Activated naive CD4-positive, alpha-beta T cell treated with anti-CD3 and anti-CD28 coated beads, Interleukin-2, amount 10 ng/mL, durations not matched to agents 7 days and 5 days (primary cell): ENCODE data around the gene FAM228A.
"Not testable (repeated sequence)": the region's sequence is repeated elsewhere in the genome, so short reads cannot be mapped to it uniquely, and the experiment has no call there.

Experiments
- CTCF ChIA-PET: fragments of 350-600 bp; sonication (Branson Sonifier 250); formaldehyde crosslinking; loops from one replicate; lab custom pipeline; 2021; ENCODE audit warnings: antibody characterized with exemption; lab: Charles Lee
- DNase-seq: peaks from one replicate; pipeline ENCODE4 v3.0.0-alpha.2; 2020
- H3K27ac Mint-ChIP-seq: one replicate; pipeline ENCODE4 v1.8.0; 2021; ENCODE audit warnings: mild to moderate bottlenecking, moderate library complexity, mixed read lengths
- H3K27me3 Mint-ChIP-seq: one replicate; pipeline ENCODE4 v1.8.0; 2021; ENCODE audit warnings: mild to moderate bottlenecking, mixed read lengths
- H3K36me3 Mint-ChIP-seq: one replicate; pipeline ENCODE4 v1.8.0; 2021; ENCODE audit warnings: mixed read lengths
- H3K4me1 Mint-ChIP-seq: one replicate; pipeline ENCODE4 v1.8.0; 2021; ENCODE audit warnings: mixed read lengths
- H3K4me3 Mint-ChIP-seq: one replicate; pipeline ENCODE4 v1.8.0; 2021; ENCODE audit warnings: mild to moderate bottlenecking, moderate library complexity, mixed read lengths
- H3K9me3 Mint-ChIP-seq: one replicate; pipeline ENCODE4 v1.8.0; 2021; ENCODE audit warnings: mixed read lengths

The FAM228A gene

DNA sequence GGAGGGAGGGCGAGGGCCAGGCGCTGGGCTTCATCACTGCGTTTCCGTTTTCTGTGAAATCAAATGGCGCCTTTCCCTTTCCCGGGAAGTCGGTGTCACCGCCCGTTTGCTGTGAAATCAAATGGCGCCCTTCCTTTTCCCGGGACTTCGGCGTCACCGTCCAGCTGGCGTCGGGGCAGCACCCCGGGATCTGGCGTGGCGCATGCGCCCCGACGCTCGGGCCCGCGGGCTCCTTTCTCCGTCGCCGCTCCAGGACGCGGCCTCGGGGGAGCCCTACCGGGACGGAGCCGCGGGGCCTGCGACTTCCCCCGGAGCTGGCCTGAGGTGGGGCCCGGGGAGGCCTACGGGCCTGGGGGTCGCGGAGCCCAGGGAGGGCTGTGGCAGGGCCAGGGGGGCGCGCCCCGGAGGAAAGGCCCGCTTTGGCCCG is at the start of gene FAM228A:
Gene FAM228A (plus strand): TSS at position 203 of the 427 bp plus-strand sequence. CDS start 428 bp downstream, outside the sequence.
- DNase-seq, result no peak
- Mint-ChIP-seq H3K36me3 (no peaks in the 10 kb centered on the region), H3K4me1 (peaks cover 11% of the 10 kb centered on the region), H3K9me3 (no peaks in the 10 kb centered on the region), H3K4me3 (no peak within 1 kb of the TSS), H3K27me3 (peaks cover 28% of the 10 kb centered on the region), H3K27ac (no peak within 1 kb of the TSS)
- CTCF ChIA-PET, result interaction anchor here (1.1 to 1.5 kb wide), 2 partner anchors 26 to 32 kb away, joined by 3 read pairs; no protein-coding TSS in a partner anchor

DNA sequence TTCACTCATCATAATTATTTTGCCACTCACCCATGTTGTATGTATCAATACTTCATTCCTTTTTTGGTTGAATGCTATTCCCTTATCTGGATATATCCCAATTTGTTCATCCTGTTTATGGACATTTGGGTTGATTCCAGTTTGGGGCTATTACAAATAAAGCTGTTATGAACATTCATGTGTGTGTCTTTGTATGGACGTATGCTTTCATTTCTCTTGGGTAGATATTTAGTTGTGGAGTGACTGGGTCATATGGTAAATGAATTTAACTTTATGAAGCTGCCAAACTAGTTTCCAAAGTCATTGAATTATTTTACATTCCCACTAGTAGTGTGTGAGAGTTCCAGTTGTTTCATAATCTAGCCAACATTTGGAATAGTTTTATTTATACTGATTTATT is 48.9 kb upstream of the FAM228A start:
- CTCF ChIA-PET, result no interaction called here
- H3K4me3 Mint-ChIP-seq, result no peak overlapping the region
- H3K36me3 Mint-ChIP-seq, result no peaks in the 10 kb centered on the region

DNA sequence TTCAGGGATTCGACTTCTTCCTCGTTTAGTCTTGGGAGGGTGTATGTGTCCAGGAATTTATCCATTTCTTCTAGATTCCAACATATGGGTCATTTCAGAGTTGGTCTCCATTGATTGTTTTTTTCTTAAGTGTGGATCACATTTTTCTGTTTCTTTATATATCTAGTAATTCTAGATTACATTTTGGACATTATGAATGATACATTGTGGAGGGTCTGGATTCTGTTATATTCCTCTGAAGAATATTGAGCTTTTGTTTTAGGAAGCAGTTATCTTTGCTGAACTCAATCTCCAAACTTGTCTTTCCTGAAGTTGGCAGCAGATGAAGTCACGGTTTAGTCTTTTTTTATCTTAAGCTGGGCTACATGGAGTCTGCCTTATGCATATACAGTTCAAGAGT is 42.3 kb upstream of the FAM228A start:
- DNase-seq, result no peak
- H3K4me1 Mint-ChIP-seq, result peaks cover 8% of the 10 kb centered on the region
- CTCF ChIA-PET, result no interaction called here

More for the DNA sequence above, 48.9 kb upstream of the FAM228A start:
- H3K4me1 Mint-ChIP-seq, result peaks cover 23% of the 10 kb centered on the region
- no peak for DNase-seq
- H3K27me3 Mint-ChIP-seq, result peaks cover 9% of the 10 kb centered on the region
- no peaks in the 10 kb centered on the region for H3K9me3 Mint-ChIP-seq
- H3K27ac Mint-ChIP-seq, result no peak overlapping the region

DNA sequence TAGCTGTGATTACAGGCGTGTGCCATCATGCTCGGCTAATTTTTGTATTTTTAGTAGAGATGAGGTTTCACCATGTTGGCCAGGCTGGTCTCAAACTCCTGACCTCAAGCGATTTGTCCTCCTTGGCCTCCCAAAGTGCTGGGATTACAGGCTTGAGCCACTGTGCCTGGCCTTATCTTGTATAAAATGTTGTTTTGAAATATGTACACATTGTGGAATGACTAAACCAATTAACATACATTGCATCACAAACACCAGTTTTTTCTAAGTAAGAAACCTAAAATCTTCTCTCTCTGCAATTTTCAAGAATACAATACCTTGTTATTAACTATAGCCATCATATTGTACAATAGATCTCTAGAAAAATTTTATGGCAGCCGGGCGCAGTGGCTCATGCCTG is 34.5 kb upstream of the FAM228A start:
- H3K4me1 Mint-ChIP-seq, H3K4me3 Mint-ChIP-seq, DNase-seq, H3K27ac Mint-ChIP-seq, H3K9me3 Mint-ChIP-seq, H3K36me3 Mint-ChIP-seq, H3K27me3 Mint-ChIP-seq, CTCF ChIA-PET: not testable (repeated sequence)

More for the DNA sequence above, 42.3 kb upstream of the FAM228A start:
- no peak overlapping the region for H3K4me3 Mint-ChIP-seq
- peaks cover 2% of the 10 kb centered on the region for H3K36me3 Mint-ChIP-seq
- H3K9me3 Mint-ChIP-seq, result peaks cover 11% of the 10 kb centered on the region
- H3K27ac Mint-ChIP-seq, result no peak overlapping the region
- peaks cover 4% of the 10 kb centered on the region for H3K27me3 Mint-ChIP-seq

DNA sequence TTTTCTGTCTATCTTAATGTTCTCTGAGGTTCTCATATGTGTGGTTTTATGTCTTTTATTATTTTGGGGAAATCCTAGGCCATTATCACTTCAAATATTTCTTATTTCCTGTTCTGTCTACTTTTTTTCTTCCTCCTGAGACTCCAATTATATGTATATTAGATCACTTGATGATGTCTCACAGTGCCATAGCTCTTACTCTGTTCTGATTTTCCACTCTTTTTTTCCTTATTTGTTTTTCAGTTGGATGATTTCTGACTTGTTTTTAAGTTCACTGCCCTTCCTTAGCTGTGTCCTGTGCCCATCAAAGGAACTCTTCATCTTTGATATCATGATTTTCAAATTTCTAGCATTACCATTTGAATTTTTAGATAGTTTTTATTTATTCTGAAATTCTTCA is 27.5 kb upstream of the FAM228A start:
- no peak for DNase-seq
- Mint-ChIP-seq H3K36me3 (peaks cover 4% of the 10 kb centered on the region), H3K27me3 (no peaks in the 10 kb centered on the region), H3K4me3 (no peak overlapping the region), H3K27ac (no peak overlapping the region), H3K4me1 (no peaks in the 10 kb centered on the region), H3K9me3 (peaks cover 17% of the 10 kb centered on the region)
- CTCF ChIA-PET, result no interaction called here

DNA sequence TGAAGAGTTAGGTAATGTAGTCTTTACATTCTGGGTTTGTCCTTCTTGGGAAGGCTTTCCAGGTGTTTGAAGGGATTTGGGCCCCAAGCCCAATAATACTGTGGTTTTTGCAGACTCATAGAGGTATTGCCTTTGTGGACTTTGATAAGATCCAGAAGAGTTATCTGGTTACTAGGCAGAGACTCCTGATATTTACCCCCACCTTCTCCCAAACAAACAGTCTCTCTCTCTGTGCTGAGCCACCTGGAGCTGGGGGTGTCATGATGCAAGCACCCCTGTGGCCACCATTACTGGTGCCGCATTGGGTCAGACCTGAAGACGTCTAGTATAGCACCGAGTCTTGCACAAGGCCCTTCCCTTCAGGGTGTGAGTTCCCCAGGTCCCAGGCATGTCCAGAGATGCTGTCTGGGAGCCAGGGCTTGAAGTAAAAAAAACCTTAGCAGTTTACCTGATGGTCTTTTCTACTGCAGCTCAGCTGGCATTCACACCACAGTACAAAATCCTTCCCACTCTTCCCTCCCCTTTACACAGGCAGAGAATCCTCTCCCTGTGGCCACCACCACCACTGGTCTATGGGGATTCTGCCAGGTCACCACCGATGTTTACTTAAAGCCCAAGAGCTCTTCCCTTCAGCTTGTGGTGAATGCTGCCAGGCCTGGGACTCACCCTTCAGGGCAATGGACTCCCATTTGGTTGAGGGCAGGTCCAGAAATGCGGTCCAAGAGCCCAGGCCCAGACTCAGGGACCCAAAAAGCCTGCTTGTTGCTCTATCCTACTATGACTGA is 22.2 kb upstream of the FAM228A start:
- no peak for DNase-seq
- Mint-ChIP-seq H3K4me1 (no peaks in the 10 kb centered on the region), H3K4me3 (no peak overlapping the region), H3K27ac (no peak overlapping the region), H3K36me3 (no peaks in the 10 kb centered on the region), H3K9me3 (peaks cover 8% of the 10 kb centered on the region), H3K27me3 (no peaks in the 10 kb centered on the region)
- CTCF ChIA-PET, result no interaction called here

DNA sequence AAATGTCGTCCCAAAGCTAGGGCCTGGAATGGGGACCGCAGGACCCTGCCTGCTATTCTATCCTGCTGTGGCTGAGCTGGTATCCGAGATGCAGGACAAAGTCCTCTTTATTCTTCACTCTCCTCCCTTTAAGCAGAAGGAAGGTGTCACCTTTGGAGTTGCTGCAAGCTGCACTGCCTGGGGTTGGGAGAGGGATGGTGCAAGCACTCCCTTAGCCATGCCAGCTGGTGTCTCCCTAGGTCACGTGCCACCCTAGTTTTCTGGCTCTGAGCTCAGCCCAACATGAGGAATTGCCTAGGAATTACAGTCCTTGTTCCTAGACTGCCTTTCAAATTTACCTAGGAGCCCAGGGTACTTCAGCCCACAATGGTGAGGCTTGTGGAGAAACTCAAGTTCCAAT is 21.4 kb upstream of the FAM228A start:
- CTCF ChIA-PET, result no interaction called here
- Mint-ChIP-seq H3K36me3 (no peaks in the 10 kb centered on the region), H3K27ac (no peak overlapping the region), H3K9me3 (peaks cover 3% of the 10 kb centered on the region), H3K4me3 (no peak overlapping the region), H3K4me1 (no peaks in the 10 kb centered on the region), H3K27me3 (no peaks in the 10 kb centered on the region)
- no peak for DNase-seq

DNA sequence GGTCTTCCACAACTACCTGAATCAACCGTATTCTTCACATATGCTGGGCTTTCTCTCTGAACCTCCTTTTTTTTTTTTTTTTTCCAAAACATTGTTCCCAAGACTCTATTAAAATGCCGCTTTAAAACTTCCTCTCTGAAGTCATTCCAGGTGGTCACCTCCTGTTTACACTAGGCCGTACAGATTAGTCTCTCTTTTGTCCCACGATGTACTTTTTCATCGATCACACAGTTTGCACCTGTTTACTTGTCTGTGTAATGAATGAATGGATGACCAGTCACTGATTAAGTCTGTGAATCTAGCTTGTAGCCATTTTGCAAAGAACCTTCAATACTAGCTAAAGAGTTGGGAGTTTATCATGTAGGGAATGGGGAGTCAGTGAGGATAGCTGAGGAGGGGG is 16.7 kb upstream of the FAM228A start:
- no peaks in the 10 kb centered on the region for H3K4me1 Mint-ChIP-seq
- H3K36me3 Mint-ChIP-seq, result no peaks in the 10 kb centered on the region
- no peaks in the 10 kb centered on the region for H3K9me3 Mint-ChIP-seq
- no peak overlapping the region for H3K4me3 Mint-ChIP-seq
- CTCF ChIA-PET, result no interaction called here
- no peak overlapping the region for H3K27ac Mint-ChIP-seq
- H3K27me3 Mint-ChIP-seq, result peaks cover 3% of the 10 kb centered on the region
- no peak for DNase-seq

DNA sequence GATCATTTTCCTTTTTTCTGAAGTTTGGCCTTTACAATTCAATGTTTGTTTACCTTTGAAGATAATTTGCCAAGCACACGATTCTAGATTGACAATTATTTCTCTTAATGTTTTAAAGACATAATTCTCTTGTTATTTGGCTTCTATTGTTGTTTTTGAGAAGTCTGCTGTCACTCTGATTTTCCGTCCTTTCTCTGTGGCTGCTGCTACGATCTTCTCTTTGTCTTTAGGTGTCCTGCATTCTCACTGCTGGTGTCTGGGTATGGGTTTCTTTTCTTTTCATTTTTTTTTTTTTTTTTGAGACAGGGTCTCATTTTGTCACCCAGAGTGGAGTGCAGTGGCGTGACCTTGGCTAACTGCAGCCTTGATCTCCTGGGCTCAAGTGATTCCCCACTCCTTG is 15.1 kb upstream of the FAM228A start:
- no peak for DNase-seq
- H3K36me3 Mint-ChIP-seq, result no peaks in the 10 kb centered on the region
- CTCF ChIA-PET, result no interaction called here
- no peaks in the 10 kb centered on the region for H3K4me1 Mint-ChIP-seq
- H3K27me3 Mint-ChIP-seq, result peaks cover 7% of the 10 kb centered on the region
- no peaks in the 10 kb centered on the region for H3K9me3 Mint-ChIP-seq
- no peak overlapping the region for H3K27ac Mint-ChIP-seq
- H3K4me3 Mint-ChIP-seq, result no peak overlapping the region

DNA sequence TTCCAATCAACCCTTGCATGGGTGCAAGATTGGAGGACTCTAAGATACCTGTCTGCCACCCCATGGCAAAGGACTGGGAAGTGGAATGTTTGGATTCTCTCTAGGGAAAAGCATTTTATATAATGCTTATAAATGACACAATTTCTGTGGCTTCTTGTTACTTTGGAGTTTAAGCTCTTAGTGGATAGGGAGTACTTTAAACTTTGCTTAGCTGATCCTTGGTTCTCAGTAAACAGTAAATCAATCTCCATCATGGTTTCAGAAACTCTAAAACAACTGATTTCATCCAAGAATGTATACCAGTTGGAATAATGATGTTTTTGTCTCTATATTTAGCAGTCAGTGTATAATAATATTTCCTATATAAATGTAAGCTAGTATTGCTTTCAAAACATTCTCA is 14.1 kb upstream of the FAM228A start:
- H3K9me3 Mint-ChIP-seq, result no peaks in the 10 kb centered on the region
- H3K27me3 Mint-ChIP-seq, result peaks cover 9% of the 10 kb centered on the region
- CTCF ChIA-PET, result interaction anchor here (1.0 kb wide), 1 partner anchor 10 kb away, joined by 4 read pairs; no protein-coding TSS in a partner anchor
- no peaks in the 10 kb centered on the region for H3K4me1 Mint-ChIP-seq
- no peak overlapping the region for H3K4me3 Mint-ChIP-seq
- no peak for DNase-seq
- no peaks in the 10 kb centered on the region for H3K36me3 Mint-ChIP-seq
- no peak overlapping the region for H3K27ac Mint-ChIP-seq

DNA sequence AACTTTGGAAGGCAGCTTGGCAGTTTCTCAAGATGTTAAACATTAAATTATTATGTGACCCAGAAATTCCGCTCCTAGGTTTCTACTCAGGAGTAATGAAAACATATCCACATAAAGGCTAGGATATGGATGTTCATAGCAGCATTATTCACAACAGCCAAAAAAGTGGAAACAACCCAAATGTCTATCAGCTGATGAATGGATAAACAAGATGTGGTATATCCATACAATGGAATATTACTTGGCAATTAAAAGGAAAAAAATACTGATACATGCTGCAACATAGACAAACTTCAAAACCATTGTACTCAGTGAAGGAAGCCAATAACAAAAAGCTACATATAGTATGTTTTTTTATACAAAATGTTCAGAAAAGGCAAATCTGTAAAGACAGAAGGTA is 12.4 kb upstream of the FAM228A start:
- peaks cover 13% of the 10 kb centered on the region for H3K27me3 Mint-ChIP-seq
- no peaks in the 10 kb centered on the region for H3K4me1 Mint-ChIP-seq
- no peaks in the 10 kb centered on the region for H3K9me3 Mint-ChIP-seq
- no peaks in the 10 kb centered on the region for H3K36me3 Mint-ChIP-seq
- DNase-seq, result no peak
- H3K4me3 Mint-ChIP-seq, result no peak overlapping the region
- CTCF ChIA-PET, result interaction anchor here (0.6 to 1.5 kb wide), 3 partner anchors 12 to 336 kb away, joined by 3 to 6 read pairs (median 4); partner anchors contain the start of gene TP53I3
- H3K27ac Mint-ChIP-seq, result no peak overlapping the region

DNA sequence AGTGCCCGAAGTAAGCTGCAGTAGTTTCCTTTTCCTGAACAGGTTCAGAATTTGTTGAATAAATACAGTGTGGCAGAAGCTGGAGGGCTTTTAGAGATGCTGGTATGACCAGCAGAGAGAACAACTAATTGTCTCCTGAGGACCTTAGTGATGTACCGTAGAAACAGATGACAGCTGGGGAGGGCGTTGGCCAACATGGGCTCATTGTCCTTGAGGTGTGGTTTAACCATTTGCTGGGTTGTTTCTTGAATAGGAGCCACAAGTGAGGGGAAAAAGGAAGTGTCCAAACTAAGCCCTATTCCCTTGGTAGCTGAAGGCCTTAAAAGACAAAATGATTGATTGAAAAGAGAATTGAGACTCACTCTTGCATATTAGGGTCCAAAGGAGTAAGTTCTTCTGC is 11.7 kb upstream of the FAM228A start:
- Mint-ChIP-seq H3K27me3 (peaks cover 16% of the 10 kb centered on the region), H3K36me3 (no peaks in the 10 kb centered on the region), H3K27ac (no peak overlapping the region), H3K4me1 (no peaks in the 10 kb centered on the region), H3K4me3 (no peak overlapping the region), H3K9me3 (no peaks in the 10 kb centered on the region)
- no peak for DNase-seq
- CTCF ChIA-PET, result interaction anchor here (0.6 to 1.5 kb wide), 5 partner anchors 10 to 337 kb away, joined by 3 to 10 read pairs (median 4); partner anchors contain the start of genes ATAD2B and TP53I3

DNA sequence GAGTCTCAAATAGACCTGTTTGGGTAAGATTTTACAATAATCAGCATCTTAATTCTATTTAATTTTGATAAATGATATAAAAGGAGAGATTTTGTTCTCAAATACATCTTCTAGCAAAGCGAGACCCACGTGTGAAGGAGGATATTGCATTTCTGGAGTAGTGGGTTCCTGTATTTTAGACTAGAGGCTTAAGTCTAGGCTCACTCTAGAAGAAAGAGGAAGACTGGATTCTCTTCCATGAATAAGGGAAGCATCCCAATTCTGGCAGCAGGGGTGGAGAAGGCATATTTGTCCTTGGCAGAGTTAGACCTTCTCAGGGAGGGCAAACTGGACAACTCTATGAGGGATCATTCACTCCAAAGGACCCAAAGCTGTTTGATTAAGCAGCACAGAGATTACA is 11.3 kb upstream of the FAM228A start:
- no peaks in the 10 kb centered on the region for H3K4me1 Mint-ChIP-seq
- H3K27me3 Mint-ChIP-seq, result peaks cover 17% of the 10 kb centered on the region
- DNase-seq, result no peak
- no peak overlapping the region for H3K27ac Mint-ChIP-seq
- no peaks in the 10 kb centered on the region for H3K9me3 Mint-ChIP-seq
- no peaks in the 10 kb centered on the region for H3K36me3 Mint-ChIP-seq
- no peak overlapping the region for H3K4me3 Mint-ChIP-seq
- CTCF ChIA-PET, result interaction anchor here (0.8 to 1.5 kb wide), 6 partner anchors 10 to 339 kb away, joined by 3 to 10 read pairs (median 4); partner anchors contain the start of genes ATAD2B and TP53I3

DNA sequence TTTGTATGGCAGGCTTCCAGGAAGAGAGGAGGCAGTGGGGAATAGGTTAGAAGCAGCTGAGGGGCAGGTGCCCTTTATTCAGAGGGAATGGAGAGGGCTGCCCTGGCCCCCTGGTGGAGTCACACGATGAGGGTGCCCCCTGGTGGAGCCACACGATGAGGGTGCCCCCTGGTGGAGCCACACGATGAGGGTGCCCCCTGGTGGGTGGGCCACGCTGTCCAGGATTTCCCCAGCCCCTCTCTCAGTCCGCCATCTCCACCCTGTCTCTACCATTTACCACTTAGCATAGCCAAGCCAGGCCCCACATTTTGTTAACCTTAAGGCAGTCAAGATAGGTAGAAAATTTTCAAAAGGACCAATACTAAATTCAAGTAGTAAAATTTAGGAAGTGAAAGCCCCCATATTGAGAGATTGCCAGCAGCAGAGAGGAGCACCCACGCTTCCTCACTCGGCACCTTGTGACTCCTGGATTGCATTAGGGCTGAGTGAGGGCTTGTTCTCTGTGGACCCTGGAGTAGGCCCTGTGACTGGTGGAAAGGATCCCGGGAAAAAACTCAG is 10.4 kb upstream of the FAM228A start:
- no peaks in the 10 kb centered on the region for H3K9me3 Mint-ChIP-seq
- no peaks in the 10 kb centered on the region for H3K4me1 Mint-ChIP-seq
- no peak overlapping the region for H3K4me3 Mint-ChIP-seq
- CTCF ChIA-PET, result interaction anchor here (0.6 to 1.5 kb wide), 7 partner anchors 9 to 908 kb away, joined by 3 to 10 read pairs (median 3); partner anchors contain the start of gene ATAD2B
- DNase-seq, result peak; percentile 62
- peaks cover 19% of the 10 kb centered on the region for H3K27me3 Mint-ChIP-seq
- no peak overlapping the region for H3K27ac Mint-ChIP-seq
- H3K36me3 Mint-ChIP-seq, result no peaks in the 10 kb centered on the region
